Liver (tissue), 3 donors: ENCODE measurements around the gene EZR.

Experiments used
- CTCF ChIP-seq: fragments of 150-350 bp; IDR thresholded peaks from 2 replicates; pipeline ENCODE4 v1.5.1; 2017; ENCODE audit warnings: improper control_type of control experiment, low read depth, low read length; ENCODE audit not compliant: missing input control
- FOXA2 ChIP-seq: IDR thresholded peaks from 2 replicates; pipeline ENCODE4 v1.6.1; 2016; ENCODE audit warnings: antibody characterized with exemption
- GABPA ChIP-seq, 2 donors: IDR thresholded peaks in 1 of 2; conservative IDR thresholded peaks in 1 of 2; 2 replicates each; pipeline ENCODE4 v1.6.1; 2016; ENCODE audit warnings: antibody characterized with exemption in 2 of 2, mild to moderate bottlenecking in 1 of 2, moderate library complexity in 1 of 2
- HNF4A ChIP-seq, 2 donors: conservative IDR thresholded peaks; 2 replicates each; pipeline ENCODE4 v1.6.1; 2016; ENCODE audit warnings: antibody characterized with exemption in 2 of 2, mild to moderate bottlenecking in 2 of 2
- JUND ChIP-seq, 2 donors: IDR thresholded peaks; 2 replicates each; pipeline ENCODE4 v1.6.1; 2016; ENCODE audit warnings: antibody characterized with exemption in 2 of 2
- MAX ChIP-seq: IDR thresholded peaks from 2 replicates; pipeline ENCODE4 v1.6.1; 2016; ENCODE audit warnings: antibody characterized with exemption
- REST ChIP-seq: IDR thresholded peaks from 2 replicates; pipeline ENCODE4 v1.6.1; 2016; ENCODE audit warnings: antibody characterized with exemption, mild to moderate bottlenecking
- TAF1 ChIP-seq: conservative IDR thresholded peaks from 2 replicates; pipeline ENCODE4 v1.6.1; 2016; ENCODE audit warnings: antibody characterized with exemption, mild to moderate bottlenecking
- donor health status: healthy.
- donor health status: healthy.

- TF ChIP-seq TAF1: no peak
- TF ChIP-seq MAX: no peak
- no peak for TF ChIP-seq CTCF
- TF ChIP-seq GABPA (IDR thresholded peaks at IDR 0.05 in 1 of 2, conservative IDR thresholded peaks at IDR 0.05 in 1 of 2): no peak
- no peak for TF ChIP-seq JUND (IDR thresholded peaks at IDR 0.05)
- TF ChIP-seq HNF4A (conservative IDR thresholded peaks at IDR 0.05): no peak
- TF ChIP-seq FOXA2: no peak
- TF ChIP-seq REST: no peak
Observed at GRCh38 chr6:158852312-158853071, 33.3 kb upstream of the EZR start.
